Measurements from ENCODE around the gene MID1IP1.

GRCh38 chrX:38811515-38812243 is 10.4 kb downstream of the MID1IP1 start:
- TF ChIP-seq CTCF (conservative IDR thresholded peaks at IDR 0.05; ENCODE audit: low read depth, low read length) (no peak), EZH2 (IDR thresholded peaks at IDR 0.05; ENCODE audit: borderline replicate concordance, low read depth, low read length, poor library complexity, severe bottlenecking) (no peak)

Data from A673 (cell line).